T-helper 17 cell (primary cell): ENCODE measurements around the gene NCOA6. TPM values are rescaled to one million over a fixed set of nuclear protein-coding genes. Genes with fewer than 3 reads are reported as not detected.

Experiments used
- ATAC-seq: fragments of 150-1000 bp; cut with Tn5 transposase; 2 replicates; pipeline ENCODE4 v1.10.0; 2021; ENCODE audit warnings: mild to moderate bottlenecking, moderate library complexity
- DNase-seq, 3 donors: peaks; one replicate each; pipeline versions ENCODE4 v3.0.0 to v3.0.0-alpha.2; 2020 to 2021
- H3K9me3 ChIP-seq: one replicate; pipeline ENCODE4 v1.7.0; 2013; ENCODE audit warnings: low read length, mild to moderate bottlenecking; ENCODE audit not compliant: control insufficient read depth, poor library complexity, severe bottlenecking
- H3K27ac Mint-ChIP-seq: one replicate; pipeline ENCODE4 v1.8.0; 2022; ENCODE audit warnings: mild to moderate bottlenecking, moderate library complexity, mixed read lengths
- H3K27me3 Mint-ChIP-seq: one replicate; pipeline ENCODE4 v1.8.0; 2022; ENCODE audit warnings: mixed read lengths
- H3K36me3 Mint-ChIP-seq: one replicate; pipeline ENCODE4 v1.8.0; 2022; ENCODE audit warnings: low read depth, mixed read lengths
- H3K4me1 Mint-ChIP-seq: one replicate; pipeline ENCODE4 v1.8.0; 2022; ENCODE audit warnings: mild to moderate bottlenecking, mixed read lengths
- H3K4me3 Mint-ChIP-seq: one replicate; pipeline ENCODE4 v1.8.0; 2022; ENCODE audit warnings: mild to moderate bottlenecking, moderate library complexity, mixed read lengths
- total RNA-seq, 4 donors: library from RNA in 2 of 4; stranded (reverse) in 2 of 4; gene quantifications; one replicate each; pipeline ENCODE4 v1.2.3 and lab custom pipeline; 2022 to 2026

Gene NCOA6
- total RNA-seq, 2 donors from 2014 or later = 26.3 to 30.7 TPM

DNA sequence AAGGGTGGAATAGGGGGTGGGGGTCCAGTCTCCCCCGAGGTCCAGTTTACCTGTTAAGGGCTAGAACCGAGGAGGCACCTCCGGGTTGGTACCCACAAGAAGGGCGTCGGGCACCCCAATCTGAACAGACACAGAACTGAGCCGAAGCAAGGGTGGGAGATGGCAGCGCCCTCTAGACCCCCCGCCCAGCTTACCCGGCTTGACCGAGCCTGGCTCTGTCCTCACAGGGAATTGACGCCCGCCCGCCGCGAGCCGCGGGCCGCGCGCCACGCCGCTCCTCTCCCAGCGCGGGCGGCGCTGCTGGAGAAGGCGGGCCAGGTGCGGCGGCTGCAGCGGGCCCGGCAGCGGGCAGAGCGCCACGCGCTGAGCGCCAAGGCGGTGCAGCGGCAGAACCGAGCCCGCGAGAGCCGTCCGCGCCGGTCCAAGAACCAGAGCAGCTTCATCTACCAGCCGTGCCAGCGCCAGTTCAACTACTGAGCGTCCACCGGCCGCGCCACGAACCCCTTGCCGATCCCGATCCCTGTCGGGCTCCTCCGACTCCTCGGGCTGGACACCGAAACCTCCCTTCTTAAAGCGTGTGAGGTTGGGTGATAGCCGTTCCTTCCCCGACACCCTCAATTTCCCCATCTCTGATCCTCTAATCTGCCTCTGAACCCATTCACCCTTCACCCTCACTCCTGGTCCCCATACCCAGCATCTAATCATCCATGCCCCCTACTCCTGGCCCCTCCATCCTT is 115.5 kb downstream of the NCOA6 start:
- ATAC-seq = peak; percentile 46
- Mint-ChIP-seq H3K36me3 (peaks cover 3% of the 10 kb centered on the region), H3K4me1 (peaks cover 26% of the 10 kb centered on the region), H3K27me3 (no peaks in the 10 kb centered on the region), H3K27ac (peak overlapping the region; percentile 93), H3K4me3 (peak overlapping the region; percentile 94)
- peak in 2 of 3 donors; percentile 16 to 57 for DNase-seq
- H3K9me3 ChIP-seq = no peaks in the 10 kb centered on the region

DNA sequence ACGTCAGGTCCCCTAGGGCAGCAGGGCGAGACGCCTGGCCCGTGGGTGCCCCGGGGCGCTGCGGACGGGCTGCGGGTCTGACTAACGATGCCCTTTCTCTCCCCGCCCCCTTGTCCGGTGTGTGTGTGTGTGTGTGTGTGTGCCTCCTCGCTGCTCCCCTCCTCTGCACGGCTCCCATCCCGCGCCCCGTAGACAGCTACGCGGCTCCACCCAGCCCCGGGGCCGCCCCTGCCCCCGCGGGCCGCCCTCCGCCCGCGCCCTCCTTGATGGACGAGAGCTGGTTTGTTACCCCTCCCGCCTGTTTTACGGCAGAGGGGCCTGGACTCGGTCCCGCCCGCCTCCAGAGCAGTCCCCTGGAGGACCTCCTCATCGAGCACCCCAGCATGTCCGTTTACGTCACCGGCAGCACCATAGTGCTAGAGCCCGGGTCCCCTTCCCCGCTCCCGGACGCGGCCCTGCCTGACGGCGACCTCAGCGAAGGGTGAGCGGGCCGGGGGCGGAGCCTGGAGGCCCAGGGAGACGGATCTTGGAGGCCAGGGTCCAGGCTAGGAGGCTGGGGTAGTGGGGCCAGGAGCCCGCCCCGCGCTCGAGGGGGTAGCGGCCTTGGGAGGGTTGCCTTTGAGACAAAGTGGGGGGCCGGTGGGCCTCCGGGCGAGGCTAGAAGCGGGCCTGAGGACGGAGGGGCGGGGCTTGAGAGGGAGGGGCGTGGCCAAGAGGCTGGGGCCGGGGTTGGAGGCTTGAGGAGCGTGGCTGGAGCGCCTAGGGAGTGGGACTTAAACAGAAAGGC is 116.2 kb downstream of the NCOA6 start:
- H3K9me3 ChIP-seq = no peaks in the 10 kb centered on the region
- peak overlapping the region; percentile 88 for H3K4me3 Mint-ChIP-seq
- peaks cover 32% of the 10 kb centered on the region for H3K4me1 Mint-ChIP-seq
- H3K27me3 Mint-ChIP-seq = no peaks in the 10 kb centered on the region
- H3K36me3 Mint-ChIP-seq = peaks cover 3% of the 10 kb centered on the region
- peak; percentile 64 for ATAC-seq
- H3K27ac Mint-ChIP-seq = peak overlapping the region; percentile 93
- peak; percentile 62 to 75 (median 74) for DNase-seq

DNA sequence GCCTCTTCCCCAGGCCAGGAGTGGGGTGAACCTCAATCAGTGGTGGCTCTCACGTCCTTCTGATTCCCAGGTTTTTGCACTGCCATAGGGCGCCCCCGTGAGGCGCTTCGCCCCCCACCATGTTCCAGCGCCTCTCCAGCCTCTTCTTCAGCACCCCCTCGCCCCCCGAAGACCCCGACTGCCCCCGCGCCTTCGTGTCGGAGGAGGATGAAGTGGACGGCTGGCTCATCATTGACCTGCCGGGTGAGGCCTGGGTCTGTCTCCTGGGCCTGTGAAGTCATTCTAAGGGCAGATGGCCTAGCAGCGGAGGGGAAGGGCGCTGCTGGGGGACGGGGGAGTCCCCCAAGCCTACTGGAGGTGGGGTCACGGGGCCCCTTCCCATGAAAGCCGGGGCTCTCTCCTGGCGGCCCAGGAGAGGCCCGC is 116.8 kb downstream of the NCOA6 start:
- ATAC-seq = peak; percentile 4
- peak in 2 of 3 donors; percentile 35 to 45 for DNase-seq
- H3K27me3 Mint-ChIP-seq = no peaks in the 10 kb centered on the region
- H3K4me3 Mint-ChIP-seq = peak overlapping the region; percentile 88
- H3K27ac Mint-ChIP-seq = peak overlapping the region; percentile 93
- peaks cover 34% of the 10 kb centered on the region for H3K4me1 Mint-ChIP-seq
- no peaks in the 10 kb centered on the region for H3K9me3 ChIP-seq
- peaks cover 5% of the 10 kb centered on the region for H3K36me3 Mint-ChIP-seq

DNA sequence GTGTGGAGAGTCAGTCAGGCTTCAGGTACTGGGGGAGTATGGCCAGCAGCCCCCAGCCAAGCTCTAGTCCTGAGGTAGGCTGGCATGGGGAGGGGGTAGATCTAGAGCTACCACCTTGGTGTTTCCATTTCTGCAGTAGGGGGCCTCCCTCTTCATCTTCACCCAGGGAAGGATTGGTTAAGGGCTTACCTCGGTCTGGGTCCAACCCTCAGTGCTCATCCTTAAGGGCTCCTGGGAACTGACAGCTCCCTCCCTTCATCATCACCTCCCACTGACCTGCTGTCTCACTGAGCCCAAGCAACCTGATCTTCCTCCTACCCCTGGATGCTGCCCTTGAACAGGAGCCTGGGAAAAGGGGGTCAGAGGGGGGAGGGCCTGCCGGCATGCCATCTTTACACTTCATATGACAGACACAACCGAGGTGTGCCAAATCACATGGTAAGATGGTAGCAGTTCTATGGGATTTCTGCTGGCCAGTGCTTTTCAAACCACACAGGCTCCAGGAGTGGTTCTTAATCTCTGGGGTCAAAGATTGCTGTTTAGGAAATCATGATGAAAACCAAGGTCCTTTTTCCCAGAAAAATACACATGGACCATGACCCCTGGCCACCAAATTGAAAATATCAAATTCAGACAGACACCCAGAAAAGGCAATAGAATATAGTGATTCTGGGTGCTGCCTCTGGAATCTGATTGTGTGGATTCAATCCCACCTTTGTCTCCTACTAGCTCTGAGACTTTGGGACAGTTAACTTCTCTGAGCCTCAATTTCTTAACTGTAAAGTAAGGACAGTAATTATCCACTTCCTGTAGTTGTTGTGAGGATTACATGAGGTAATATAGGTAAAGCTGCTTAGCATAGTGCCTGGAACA is 118.3 kb downstream of the NCOA6 start:
- DNase-seq = no peak
- no peak overlapping the region for H3K4me3 Mint-ChIP-seq

DNA sequence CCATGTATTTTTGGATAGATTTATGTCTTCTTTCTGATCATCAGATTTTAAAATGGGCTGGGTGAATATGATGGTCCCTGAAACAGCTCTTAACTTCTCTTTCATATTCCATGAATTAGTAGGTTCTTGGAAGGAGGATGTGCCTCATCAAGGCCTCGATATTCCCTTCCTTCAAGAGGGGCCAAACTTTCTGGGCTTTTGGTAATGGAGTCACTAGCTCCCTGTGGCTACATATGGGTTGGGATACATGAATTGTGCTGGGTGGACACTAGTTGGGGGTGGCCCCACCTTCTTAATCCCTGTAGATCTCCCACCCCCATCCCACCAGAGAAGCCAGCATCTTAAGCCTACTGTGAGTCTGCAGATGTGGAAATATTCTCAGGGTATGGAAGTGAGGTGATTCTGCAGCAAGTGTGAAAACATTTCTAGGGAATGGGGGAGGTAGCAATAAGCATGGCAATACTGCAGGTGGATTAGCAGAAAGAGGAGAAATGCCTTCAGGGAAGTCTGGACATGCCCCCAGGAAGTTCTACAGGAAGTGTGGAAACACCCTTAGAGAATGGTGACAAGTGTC is 119.1 kb downstream of the NCOA6 start:
- DNase-seq = no peak
- H3K27ac Mint-ChIP-seq = peak overlapping the region; percentile 96
- H3K4me3 Mint-ChIP-seq = peak overlapping the region; percentile 49

More for the DNA sequence above, 118.3 kb downstream of the NCOA6 start:
- Mint-ChIP-seq H3K36me3 (peaks cover 2% of the 10 kb centered on the region), H3K4me1 (peaks cover 33% of the 10 kb centered on the region), H3K27ac (peak overlapping the region; percentile 96), H3K27me3 (peaks cover 9% of the 10 kb centered on the region)
- no peaks in the 10 kb centered on the region for H3K9me3 ChIP-seq
- ATAC-seq = no peak

DNA sequence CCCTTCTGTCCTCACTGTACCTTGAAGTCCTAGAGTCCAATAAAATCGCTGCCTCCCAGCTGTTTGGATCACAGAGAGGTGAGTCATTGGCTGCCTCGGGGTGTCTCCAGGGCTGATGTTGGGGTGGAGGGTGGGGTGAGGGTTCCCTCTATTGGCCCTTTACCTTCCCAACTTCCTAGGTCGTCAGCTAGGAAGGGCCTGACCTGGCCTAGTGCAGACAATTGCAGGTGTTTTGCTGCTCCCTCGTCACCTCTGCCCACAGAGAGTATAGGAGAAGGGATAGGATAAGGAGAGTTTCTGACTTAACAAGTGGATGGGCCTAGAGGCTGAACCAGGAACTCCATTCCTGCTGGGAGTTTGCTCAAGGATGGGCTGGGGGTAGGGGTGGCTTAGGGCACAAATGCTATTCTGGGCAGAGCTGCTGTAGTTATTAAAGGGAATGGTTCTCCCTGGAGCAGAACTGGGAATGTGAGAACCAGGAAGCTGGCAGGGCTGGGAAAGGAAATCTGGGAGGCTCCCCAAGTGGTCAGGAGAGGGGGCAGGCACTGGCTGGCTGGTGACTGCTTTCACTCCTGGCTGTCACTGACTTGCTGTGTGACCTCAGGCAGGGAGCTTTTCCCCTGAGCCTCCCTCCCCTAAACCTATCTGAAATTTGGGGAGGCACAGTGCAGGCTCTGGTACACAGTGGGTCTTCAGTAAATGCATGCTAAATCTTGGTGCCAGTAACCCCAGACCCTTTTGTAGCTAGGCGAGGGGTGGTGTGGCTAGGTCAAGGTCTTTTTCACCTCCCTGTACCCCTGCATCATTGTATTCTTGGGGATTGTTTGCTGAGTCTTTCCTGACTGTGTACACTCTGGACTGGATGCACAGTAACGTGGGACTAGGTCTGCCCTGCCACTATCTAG is 119.8 kb downstream of the NCOA6 start:
- peaks cover 2% of the 10 kb centered on the region for H3K36me3 Mint-ChIP-seq
- H3K9me3 ChIP-seq = no peaks in the 10 kb centered on the region
- no peak for ATAC-seq
- peaks cover 35% of the 10 kb centered on the region for H3K4me1 Mint-ChIP-seq
- peaks cover 15% of the 10 kb centered on the region for H3K27me3 Mint-ChIP-seq
- no peak for DNase-seq
- H3K4me3 Mint-ChIP-seq = peak overlapping the region; percentile 98
- peak overlapping the region; percentile 96 for H3K27ac Mint-ChIP-seq

More for the DNA sequence above, 119.1 kb downstream of the NCOA6 start:
- Mint-ChIP-seq H3K36me3 (peaks cover 2% of the 10 kb centered on the region), H3K27me3 (peaks cover 15% of the 10 kb centered on the region), H3K4me1 (peaks cover 35% of the 10 kb centered on the region)
- H3K9me3 ChIP-seq = no peaks in the 10 kb centered on the region
- ATAC-seq = no peak

DNA sequence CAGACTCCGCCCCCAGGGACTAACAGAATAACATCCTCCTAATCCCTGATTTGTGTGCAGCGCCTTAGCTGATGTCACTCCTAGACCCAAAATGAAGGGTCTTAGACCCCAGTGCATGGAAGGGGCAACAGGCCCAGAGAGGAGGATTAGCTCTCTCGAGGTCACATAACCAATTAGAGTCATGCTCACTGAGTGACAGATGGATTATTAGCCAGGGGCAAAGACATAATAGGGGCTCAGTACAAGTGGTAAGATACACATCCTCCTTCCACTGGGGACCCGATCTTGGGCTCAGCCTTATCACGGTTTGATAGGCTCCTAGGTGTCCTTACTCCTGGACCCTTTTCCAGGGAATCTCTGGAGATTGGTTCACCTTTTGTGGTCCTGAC is 120.4 kb downstream of the NCOA6 start:
- no peaks in the 10 kb centered on the region for H3K9me3 ChIP-seq
- H3K4me1 Mint-ChIP-seq = peaks cover 29% of the 10 kb centered on the region
- H3K27me3 Mint-ChIP-seq = peaks cover 15% of the 10 kb centered on the region
- H3K36me3 Mint-ChIP-seq = peaks cover 2% of the 10 kb centered on the region
- no peak for DNase-seq
- H3K4me3 Mint-ChIP-seq = peak overlapping the region; percentile 98
- no peak for ATAC-seq
- H3K27ac Mint-ChIP-seq = peak overlapping the region; percentile 96

DNA sequence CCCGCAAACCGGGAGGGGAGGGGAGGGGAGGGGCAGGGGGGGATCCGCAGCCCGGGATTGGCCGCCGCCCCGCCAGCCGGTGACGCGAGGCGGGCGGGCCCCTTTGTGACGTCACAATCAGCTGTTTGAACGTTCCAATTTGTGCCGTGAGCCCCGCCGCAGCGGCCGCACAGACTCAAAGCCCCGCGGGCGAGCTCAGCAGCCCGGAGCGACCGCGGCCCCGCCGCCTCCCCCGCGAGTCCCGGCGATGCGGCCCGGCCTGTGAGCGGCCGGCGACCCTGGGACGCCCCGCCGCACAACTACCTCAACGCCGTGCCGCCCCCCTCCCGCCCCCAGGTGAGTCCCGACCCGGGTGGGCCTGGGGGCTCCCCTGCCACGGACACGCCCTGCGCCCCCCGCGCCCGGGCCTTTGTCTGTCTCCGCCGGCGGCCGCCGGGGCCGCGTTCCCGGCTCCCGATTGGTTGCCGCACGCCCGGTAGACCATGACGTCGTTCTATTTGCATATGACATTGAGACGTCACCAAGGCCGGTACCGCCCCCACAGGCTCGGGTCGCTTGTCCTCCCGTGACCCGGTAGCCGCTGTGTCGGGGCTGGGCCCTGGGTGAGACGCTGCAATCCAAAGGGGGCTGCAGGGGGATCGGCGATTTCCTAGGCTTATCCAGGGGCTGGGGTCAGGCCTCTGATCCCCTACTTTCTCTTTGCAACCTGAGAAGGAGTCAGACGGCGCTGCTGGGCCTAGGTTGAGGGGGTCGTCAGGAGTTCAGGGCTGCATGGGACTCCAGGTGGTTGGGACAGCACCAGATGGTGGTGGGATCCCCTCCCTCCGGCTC is 121.1 kb downstream of the NCOA6 start, which contains the start of gene TP53INP2:
TSS of gene TP53INP2 (plus strand) at position 168 of the 831 bp plus-strand sequence. CDS start 4,396 bp downstream, outside the sequence.
- no peaks in the 10 kb centered on the region for H3K9me3 ChIP-seq
- Mint-ChIP-seq H3K4me3 (peak within 1 kb of the TSS; percentile 98), H3K27ac (peak within 1 kb of the TSS; percentile 96), H3K4me1 (peaks cover 29% of the 10 kb centered on the region), H3K36me3 (peaks cover 2% of the 10 kb centered on the region), H3K27me3 (peaks cover 15% of the 10 kb centered on the region)
- ATAC-seq (peak; percentile 70), DNase-seq (peak; percentile 81 to 88 (median 88))

DNA sequence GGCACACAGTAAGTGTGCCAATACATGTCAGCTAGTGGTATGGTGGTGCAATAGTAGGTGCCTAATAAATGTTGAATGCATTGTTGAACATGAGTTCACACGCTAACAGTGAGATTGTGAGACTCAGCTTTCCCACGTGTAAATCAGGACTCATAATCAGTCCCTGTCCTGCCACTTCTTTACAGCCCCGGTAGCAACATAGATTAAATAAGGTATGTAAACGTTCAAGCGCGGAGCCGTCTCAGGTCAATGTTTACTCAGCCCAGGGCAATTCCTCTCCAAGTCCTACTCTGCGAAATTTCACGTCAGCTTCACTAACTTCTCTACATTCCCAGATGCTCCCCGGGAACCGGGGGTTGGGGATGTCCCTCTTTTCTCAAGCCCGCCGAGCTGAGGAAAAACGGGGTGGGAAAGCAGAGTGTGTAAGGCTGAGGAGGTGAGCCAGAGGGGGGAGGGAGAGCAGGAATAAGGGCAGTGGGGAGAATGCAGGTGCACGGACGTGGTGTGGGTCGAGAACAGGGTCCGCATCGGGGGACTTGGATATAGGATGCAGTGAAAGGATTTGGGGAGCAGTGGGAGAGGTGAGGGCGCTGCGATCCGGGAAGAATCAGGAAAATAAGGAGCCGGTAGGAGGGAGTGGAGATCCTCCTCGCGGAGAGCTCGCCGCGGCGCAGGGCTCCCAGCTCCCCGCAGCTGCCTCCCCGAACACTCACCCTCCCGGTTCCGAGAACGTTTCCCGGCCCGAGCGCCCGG is 121.9 kb downstream of the NCOA6 start:
- H3K4me3 Mint-ChIP-seq = peak overlapping the region; percentile 98
- H3K4me1 Mint-ChIP-seq = peaks cover 27% of the 10 kb centered on the region
- peaks cover 15% of the 10 kb centered on the region for H3K27me3 Mint-ChIP-seq
- no peak for ATAC-seq
- DNase-seq = no peak
- H3K27ac Mint-ChIP-seq = peak overlapping the region; percentile 96
- H3K36me3 Mint-ChIP-seq = peaks cover 2% of the 10 kb centered on the region
- no peaks in the 10 kb centered on the region for H3K9me3 ChIP-seq

DNA sequence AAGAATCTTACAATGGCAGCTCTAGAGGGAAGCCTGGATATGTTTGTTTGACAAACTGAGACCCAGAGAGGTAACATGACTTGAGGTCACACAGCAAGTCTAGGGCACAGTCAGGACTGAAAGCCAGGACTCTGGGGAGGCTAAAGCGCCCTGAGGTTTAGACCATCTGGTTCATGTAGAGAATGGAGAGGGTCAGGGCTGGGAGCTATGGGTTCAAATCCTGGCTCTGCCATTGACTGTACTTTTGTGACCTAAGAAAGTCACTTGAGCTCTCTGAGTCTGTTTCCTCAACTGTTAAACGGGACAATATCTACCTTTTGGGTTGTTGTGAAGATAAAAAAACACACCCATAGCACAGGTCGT is 122.4 kb downstream of the NCOA6 start:
- no peak for ATAC-seq
- H3K36me3 Mint-ChIP-seq = peaks cover 2% of the 10 kb centered on the region
- H3K27me3 Mint-ChIP-seq = peaks cover 15% of the 10 kb centered on the region
- DNase-seq = no peak
- peak overlapping the region; percentile 98 for H3K4me3 Mint-ChIP-seq
- peak overlapping the region; percentile 96 for H3K27ac Mint-ChIP-seq
- H3K4me1 Mint-ChIP-seq = peaks cover 25% of the 10 kb centered on the region
- no peaks in the 10 kb centered on the region for H3K9me3 ChIP-seq
